ENCODE data around the gene PGM2L1.

DNA sequence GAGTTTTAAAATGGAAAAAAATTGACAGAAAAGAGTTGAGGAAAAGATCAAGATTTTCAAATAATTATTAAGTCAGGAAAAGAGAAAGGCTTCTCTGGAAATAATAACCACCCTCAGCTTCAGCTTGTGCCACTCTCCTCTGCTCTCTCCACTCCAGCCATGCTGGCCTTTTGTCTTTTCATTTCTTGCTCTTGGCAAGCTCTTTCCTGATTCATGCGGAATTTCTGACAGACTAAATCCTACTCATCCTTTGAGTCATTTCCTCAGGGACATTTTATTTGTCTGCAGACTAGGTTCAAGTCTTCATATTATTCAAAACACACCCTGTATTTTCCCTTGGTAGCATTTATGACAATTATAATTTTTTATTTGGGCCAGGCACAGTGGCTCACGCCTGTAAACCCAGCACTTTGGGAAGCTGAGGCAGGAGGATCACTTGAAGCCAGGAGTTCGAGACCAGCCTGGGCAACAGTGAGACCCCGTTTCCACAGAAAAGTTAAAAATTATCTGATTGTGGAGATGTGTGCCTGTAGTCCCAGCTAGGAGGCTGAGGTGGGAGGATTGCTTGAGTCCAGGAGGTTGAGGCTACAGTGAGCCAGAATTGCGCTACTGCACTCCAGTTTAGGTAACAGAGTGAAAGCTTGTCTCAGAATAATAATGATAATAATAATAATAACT is 79.0 kb downstream of the PGM2L1 start:
- no peak for TF ChIP-seq POLR2A (IDR thresholded peaks at IDR 0.05)
- TF ChIP-seq, protein P1, sequence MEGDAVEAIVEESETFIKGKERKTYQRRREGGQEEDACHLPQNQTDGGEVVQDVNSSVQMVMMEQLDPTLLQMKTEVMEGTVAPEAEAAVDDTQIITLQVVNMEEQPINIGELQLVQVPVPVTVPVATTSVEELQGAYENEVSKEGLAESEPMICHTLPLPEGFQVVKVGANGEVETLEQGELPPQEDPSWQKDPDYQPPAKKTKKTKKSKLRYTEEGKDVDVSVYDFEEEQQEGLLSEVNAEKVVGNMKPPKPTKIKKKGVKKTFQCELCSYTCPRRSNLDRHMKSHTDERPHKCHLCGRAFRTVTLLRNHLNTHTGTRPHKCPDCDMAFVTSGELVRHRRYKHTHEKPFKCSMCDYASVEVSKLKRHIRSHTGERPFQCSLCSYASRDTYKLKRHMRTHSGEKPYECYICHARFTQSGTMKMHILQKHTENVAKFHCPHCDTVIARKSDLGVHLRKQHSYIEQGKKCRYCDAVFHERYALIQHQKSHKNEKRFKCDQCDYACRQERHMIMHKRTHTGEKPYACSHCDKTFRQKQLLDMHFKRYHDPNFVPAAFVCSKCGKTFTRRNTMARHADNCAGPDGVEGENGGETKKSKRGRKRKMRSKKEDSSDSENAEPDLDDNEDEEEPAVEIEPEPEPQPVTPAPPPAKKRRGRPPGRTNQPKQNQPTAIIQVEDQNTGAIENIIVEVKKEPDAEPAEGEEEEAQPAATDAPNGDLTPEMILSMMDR (IDR thresholded peaks at IDR 0.05): no peak
